D721Med (cell line): ENCODE data around the gene IQSEC1.

ENCODE experiments used
- DNase-seq: peaks from one replicate; pipeline ENCODE4 v3.0.0; 2011; ENCODE audit warnings: low spot score; ENCODE audit not compliant: insufficient read length
- FAIRE-seq: peaks from 2 replicates; lab custom pipeline; 2011; peaks lifted over from hg19 to GRCh38; lab: Jason Lieb, UNC
- CTCF ChIP-seq: IDR thresholded peaks from 2 replicates; pipeline ENCODE4 v1.5.1; 2012; ENCODE audit warnings: mild to moderate bottlenecking, control low read depth; ENCODE audit not compliant: insufficient read depth; ENCODE audit errors: missing control alignments

The IQSEC1 gene

GRCh38 chr3:12924437-12924836 lies 148.8 kb downstream of the IQSEC1 start:
- no peak for FAIRE-seq

GRCh38 chr3:12922881-12923431 lies 150.3 kb downstream of the IQSEC1 start:
- no peak for TF ChIP-seq CTCF
- DNase-seq (no peak), FAIRE-seq (no peak)

More at GRCh38 chr3:12924437-12924836, 148.8 kb downstream of the IQSEC1 start:
- no peak for TF ChIP-seq CTCF
- no peak for DNase-seq

- TF ChIP-seq CTCF, result no peak
- DNase-seq (no peak), FAIRE-seq (no peak)
These were observed 150.9 kb downstream of the IQSEC1 start for GRCh38 chr3:12922306-12922705.

- DNase-seq (no peak), FAIRE-seq (no peak)
- no peak for TF ChIP-seq CTCF
These were observed 151.5 kb downstream of the IQSEC1 start for GRCh38 chr3:12921736-12922135.

GRCh38 chr3:12920967-12921366 lies 152.3 kb downstream of the IQSEC1 start:
- no peak for FAIRE-seq
- no peak for DNase-seq
- TF ChIP-seq CTCF, result no peak

- no peak for TF ChIP-seq CTCF
- FAIRE-seq, result no peak
These were observed 154.0 kb downstream of the IQSEC1 start for GRCh38 chr3:12919205-12919604.

GRCh38 chr3:12918231-12918630 lies 155.0 kb downstream of the IQSEC1 start:
- FAIRE-seq (no peak), DNase-seq (no peak)
- no peak for TF ChIP-seq CTCF

More at GRCh38 chr3:12919205-12919604, 154.0 kb downstream of the IQSEC1 start:
- DNase-seq, result no peak
